Measurements from ENCODE around the gene STARD10. TPM values are rescaled to one million over a fixed set of nuclear protein-coding genes. Genes with fewer than 3 reads are reported as not detected.
A peak's percentile ranks its signal among the peaks of the same experiment; 100 is the strongest.

Gene STARD10
- total RNA-seq, 4 donors from 2014 or later: 42.2 to 83.1 (median 49.4) TPM

- Histone ChIP-seq H3K4me1 (peaks cover 23 to 51% (median 25%) of the 10 kb centered on the region in 3 donors), H3K9me3 (no peaks in the 10 kb centered on the region), H3K36me3 (no peaks in the 10 kb centered on the region), H3K4me3 (no peak overlapping the region), H3K27me3 (no peaks in the 10 kb centered on the region), H3K27ac (no peak overlapping the region)
- no peak for DNase-seq
- intact Hi-C loops (cut with DNase I): no loop called here
- TF ChIP-seq CTCF (IDR thresholded peaks at IDR 0.05) (no peak), POLR2A (IDR thresholded peaks at IDR 0.05) (no peak)
- 84 to 87% methylated on average over 5 to 9 of the region's 10 CpGs for WGBS, 2 donors
Observed at GRCh38 chr11:72784662-72785061, 9.2 kb downstream of the STARD10 start.

- no peak for DNase-seq
- H3K36me3 ChIP-seq: peaks cover 0 to 12% (median 0%) of the 10 kb centered on the region in 3 donors
- H3K27me3 ChIP-seq: no peaks in the 10 kb centered on the region
- 82 to 100% methylated on average over 1 of the region's 2 CpGs for WGBS, 2 donors
- H3K4me1 ChIP-seq: peaks cover 23 to 60% (median 26%) of the 10 kb centered on the region in 3 donors
- intact Hi-C loops (cut with DNase I): no loop called here
- no peak overlapping the region for H3K4me3 ChIP-seq
- H3K27ac ChIP-seq: no peak overlapping the region
- H3K9me3 ChIP-seq: no peaks in the 10 kb centered on the region
- TF ChIP-seq POLR2A (IDR thresholded peaks at IDR 0.05) (no peak), CTCF (IDR thresholded peaks at IDR 0.05) (no peak)
Observed at GRCh38 chr11:72783144-72783905, 10.5 kb downstream of the STARD10 start.

- TF ChIP-seq POLR2A (IDR thresholded peaks at IDR 0.05) (no peak), CTCF (IDR thresholded peaks at IDR 0.05) (no peak)
- peak overlapping the region in 2 of 4 donors; percentile 38 to 88 for H3K27ac ChIP-seq
- intact Hi-C loops (cut with DNase I): no loop called here
- peaks cover 0 to 13% (median 0%) of the 10 kb centered on the region in 3 donors for H3K36me3 ChIP-seq
- no peaks in the 10 kb centered on the region for H3K27me3 ChIP-seq
- 60 to 70% methylated on average over 9 to 13 of the region's 14 CpGs for WGBS, 2 donors
- peak overlapping the region; percentile 58 to 88 (median 84) for H3K4me3 ChIP-seq
- no peak for DNase-seq
- no peaks in the 10 kb centered on the region for H3K9me3 ChIP-seq
- peaks cover 23 to 62% (median 29%) of the 10 kb centered on the region in 3 donors for H3K4me1 ChIP-seq
Observed at GRCh38 chr11:72782081-72782920, 11.5 kb downstream of the STARD10 start.

- no peaks in the 10 kb centered on the region for H3K27me3 ChIP-seq
- H3K9me3 ChIP-seq: no peaks in the 10 kb centered on the region
- TF ChIP-seq CTCF (IDR thresholded peaks at IDR 0.05) (no peak), POLR2A (IDR thresholded peaks at IDR 0.05) (no peak)
- H3K27ac ChIP-seq: peak overlapping the region; percentile 67 to 88 (median 82)
- H3K4me1 ChIP-seq: peaks cover 26 to 66% (median 37%) of the 10 kb centered on the region in 3 donors
- intact Hi-C loops (cut with DNase I): no loop called here
- peaks cover 0 to 13% (median 0%) of the 10 kb centered on the region in 3 donors for H3K36me3 ChIP-seq
- H3K4me3 ChIP-seq: peak overlapping the region; percentile 58 to 88 (median 84)
- no peak for DNase-seq
- 3 to 7% methylated on average over 2 to 5 of the region's 89 CpGs for WGBS, 2 donors
Observed at GRCh38 chr11:72781313-72782080, 12.3 kb downstream of the STARD10 start.

All from esophagus squamous epithelium (tissue), 5 donors.